GM18519 (cell line): ENCODE measurements around the gene FGB.

Source experiments
- ATAC-seq: cut with Tn5 transposase; IDR thresholded peaks from one replicate; pipeline ENCODE4 v1.9.1; 2021; ENCODE audit warnings: mild to moderate bottlenecking, moderate library complexity; ENCODE audit not compliant: unreplicated experiment, low FRiP score

The FGB gene

GRCh38 chr4:154616731-154617130 is 53.9 kb downstream of the FGB start:
- ATAC-seq: peak; percentile 91

GRCh38 chr4:154617820-154618317 is 55.1 kb downstream of the FGB start:
- no peak for ATAC-seq

GRCh38 chr4:154618708-154619315 is 56.0 kb downstream of the FGB start:
- peak; percentile 62 for ATAC-seq

- ATAC-seq: no peak
Measured at GRCh38 chr4:154620111-154620510, 57.3 kb downstream of the FGB start.
